Skeletal muscle satellite cell (primary cell): ENCODE measurements around the gene CBX4. TPM values are rescaled to one million over a fixed set of nuclear protein-coding genes. Genes with fewer than 3 reads are reported as not detected.

Experiments
- H3K27me3 ChIP-seq: 2 replicates; pipeline ENCODE4 v1.7.0; 2013; ENCODE audit warnings: low read length; ENCODE audit not compliant: control insufficient read depth, insufficient read depth
- H3K36me3 ChIP-seq: 2 replicates; pipeline ENCODE4 v1.7.0; 2013; ENCODE audit warnings: mild to moderate bottlenecking, control low read depth, low read length; ENCODE audit not compliant: insufficient read depth
- H3K4me1 ChIP-seq: 2 replicates; pipeline ENCODE4 v1.7.0; 2013; ENCODE audit warnings: low read length; ENCODE audit not compliant: control insufficient read depth, insufficient read depth
- H3K4me2 ChIP-seq: 2 replicates; pipeline ENCODE4 v1.7.0; 2013; ENCODE audit warnings: mild to moderate bottlenecking, low read length
- H3K4me3 ChIP-seq: 2 replicates; pipeline ENCODE4 v1.7.0; 2013; ENCODE audit warnings: low read length
- H3K9ac ChIP-seq: 2 replicates; pipeline ENCODE4 v1.7.0; 2013; ENCODE audit warnings: mild to moderate bottlenecking, low read depth, low read length, moderate library complexity
- H3K9me3 ChIP-seq: replicated peaks from 2 replicates; pipeline ENCODE4 v1.7.0; 2013; ENCODE audit warnings: mild to moderate bottlenecking, control low read depth, low read length
- total RNA-seq: library from RNA; depleted of rRNA; stranded (reverse); fragments of >200 nt; gene quantifications from 2 replicates; pipeline ENCODE4 v1.2.3, GENCODE V29; 2012; rRNA removed

Gene CBX4
- total RNA-seq: 9.9 and 10.9 TPM in 2 replicates

- Histone ChIP-seq H3K36me3 (peaks cover 13% of the 10 kb centered on the region), H3K9me3 (no peaks in the 10 kb centered on the region), H3K9ac (peak within 1 kb of the TSS; percentile 75), H3K4me1 (peaks cover 40% of the 10 kb centered on the region), H3K27me3 (peaks cover 38% of the 10 kb centered on the region), H3K4me2 (peak within 1 kb of the TSS; percentile 94), H3K4me3 (peak within 1 kb of the TSS; percentile 82)
These were observed at the start of gene CBX4 for GRCh38 chr17:79839356-79840268. TSS of gene CBX4 (minus strand) at chr17:79839440. CDS start at chr17:79839251, 189 bp downstream.

DNA sequence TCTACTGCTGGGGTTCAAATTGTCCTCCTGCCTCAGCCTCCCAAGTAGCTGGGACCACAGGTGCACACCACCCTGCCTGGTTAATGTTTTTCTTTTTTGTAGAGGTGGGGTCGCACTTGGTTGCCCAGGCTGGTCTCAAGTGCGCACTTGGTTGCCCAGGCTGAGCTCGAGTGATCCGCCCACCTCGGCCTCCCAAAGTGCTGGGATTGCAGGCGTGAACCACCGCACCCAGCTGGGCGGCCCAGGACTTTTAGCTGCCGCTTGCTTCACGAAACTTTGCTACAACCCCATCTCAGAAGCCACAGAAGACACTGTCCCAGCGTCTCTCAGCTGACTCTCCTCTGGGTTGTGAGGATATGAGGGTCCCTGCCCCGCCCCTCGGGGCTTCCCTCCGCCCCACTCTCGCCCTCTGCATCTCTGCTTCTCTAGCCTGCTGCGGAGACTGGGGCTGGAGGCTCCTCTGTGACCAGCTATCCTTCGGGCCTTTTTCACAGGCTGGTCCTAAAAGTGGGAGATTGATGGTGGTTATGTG lies 48.8 kb upstream of the CBX4 start:
- Histone ChIP-seq H3K36me3 (no peaks in the 10 kb centered on the region), H3K27me3 (peaks cover 63% of the 10 kb centered on the region), H3K9me3 (no peaks in the 10 kb centered on the region), H3K9ac (no peak overlapping the region), H3K4me2 (no peak overlapping the region), H3K4me1 (no peaks in the 10 kb centered on the region), H3K4me3 (no peak overlapping the region)

- Histone ChIP-seq H3K9ac (no peak overlapping the region), H3K36me3 (no peaks in the 10 kb centered on the region), H3K4me2 (no peak overlapping the region), H3K27me3 (peaks cover 66% of the 10 kb centered on the region), H3K4me1 (no peaks in the 10 kb centered on the region), H3K9me3 (no peaks in the 10 kb centered on the region), H3K4me3 (no peak overlapping the region)
These were observed 48.3 kb upstream of the CBX4 start for GRCh38 chr17:79887451-79887991.

DNA sequence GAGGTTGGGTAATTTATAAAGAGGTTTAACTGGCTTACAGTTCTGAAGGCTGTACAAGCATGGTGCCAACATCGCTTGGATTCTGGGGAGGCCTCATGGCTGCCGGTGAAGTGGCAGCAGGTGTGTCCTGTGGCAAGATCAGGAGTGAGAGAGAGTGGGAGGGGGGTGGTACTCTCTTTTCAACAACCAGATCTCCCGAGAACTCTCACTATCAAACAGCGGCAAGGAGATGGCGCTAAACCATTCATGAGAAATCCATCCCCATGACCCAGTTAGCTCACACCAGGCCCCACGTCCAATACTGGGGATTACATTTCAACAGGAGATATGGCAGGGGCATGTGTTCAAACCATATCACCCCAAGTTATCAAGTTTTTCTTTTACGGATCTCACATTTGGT lies 44.0 kb upstream of the CBX4 start:
- H3K36me3 ChIP-seq: no peaks in the 10 kb centered on the region
- no peak overlapping the region for H3K9ac ChIP-seq
- H3K4me2 ChIP-seq: no peak overlapping the region
- no peak overlapping the region for H3K4me3 ChIP-seq
- H3K27me3 ChIP-seq: peaks cover 47% of the 10 kb centered on the region
- H3K4me1 ChIP-seq: no peaks in the 10 kb centered on the region
- no peaks in the 10 kb centered on the region for H3K9me3 ChIP-seq

- Histone ChIP-seq H3K9ac (no peak overlapping the region), H3K4me2 (no peak overlapping the region), H3K27me3 (peaks cover 39% of the 10 kb centered on the region), H3K4me3 (no peak overlapping the region), H3K9me3 (no peaks in the 10 kb centered on the region), H3K4me1 (no peaks in the 10 kb centered on the region), H3K36me3 (no peaks in the 10 kb centered on the region)
These were observed 39.2 kb upstream of the CBX4 start for GRCh38 chr17:79878329-79878947.

GRCh38 chr17:79877041-79877440 lies 37.8 kb upstream of the CBX4 start:
- H3K4me1 ChIP-seq: no peaks in the 10 kb centered on the region
- no peaks in the 10 kb centered on the region for H3K9me3 ChIP-seq
- peaks cover 35% of the 10 kb centered on the region for H3K27me3 ChIP-seq
- H3K4me2 ChIP-seq: no peak overlapping the region
- no peaks in the 10 kb centered on the region for H3K36me3 ChIP-seq
- no peak overlapping the region for H3K9ac ChIP-seq
- H3K4me3 ChIP-seq: no peak overlapping the region

GRCh38 chr17:79875511-79875910 lies 36.3 kb upstream of the CBX4 start:
- Histone ChIP-seq H3K27me3 (peaks cover 41% of the 10 kb centered on the region), H3K4me1 (no peaks in the 10 kb centered on the region), H3K4me2 (no peak overlapping the region), H3K9me3 (no peaks in the 10 kb centered on the region), H3K9ac (no peak overlapping the region), H3K4me3 (no peak overlapping the region), H3K36me3 (no peaks in the 10 kb centered on the region)

GRCh38 chr17:79874329-79874981 lies 35.2 kb upstream of the CBX4 start:
- H3K27me3 ChIP-seq: peaks cover 43% of the 10 kb centered on the region
- no peaks in the 10 kb centered on the region for H3K9me3 ChIP-seq
- H3K4me1 ChIP-seq: no peaks in the 10 kb centered on the region
- H3K4me2 ChIP-seq: no peak overlapping the region
- H3K4me3 ChIP-seq: no peak overlapping the region
- H3K36me3 ChIP-seq: no peaks in the 10 kb centered on the region
- H3K9ac ChIP-seq: no peak overlapping the region

DNA sequence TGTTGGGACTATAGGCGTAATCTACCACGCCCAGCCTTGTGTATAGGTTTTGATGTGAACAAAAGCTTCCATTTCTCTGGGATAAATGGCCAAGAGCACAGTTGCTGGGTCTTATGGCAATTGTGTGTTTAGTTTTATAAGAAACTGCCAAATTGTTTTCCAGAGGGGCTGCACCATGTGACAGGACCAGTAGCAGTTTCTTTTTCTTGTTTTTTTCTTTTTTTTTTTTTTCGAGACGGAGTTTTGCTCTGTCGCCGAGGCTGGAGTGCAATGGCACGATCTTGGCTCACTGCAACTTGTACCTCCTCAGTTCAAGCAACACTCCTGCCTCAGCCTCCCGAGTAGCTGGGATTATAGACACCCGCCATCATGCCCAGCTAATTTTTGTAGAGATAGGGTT lies 34.3 kb upstream of the CBX4 start:
- Histone ChIP-seq H3K27me3 (peaks cover 42% of the 10 kb centered on the region), H3K4me1 (no peaks in the 10 kb centered on the region), H3K9me3 (no peaks in the 10 kb centered on the region), H3K36me3 (no peaks in the 10 kb centered on the region), H3K4me3 (no peak overlapping the region), H3K4me2 (no peak overlapping the region), H3K9ac (no peak overlapping the region)

GRCh38 chr17:79872762-79873161 lies 33.5 kb upstream of the CBX4 start:
- H3K4me3 ChIP-seq: no peak overlapping the region
- H3K27me3 ChIP-seq: peaks cover 38% of the 10 kb centered on the region
- no peaks in the 10 kb centered on the region for H3K36me3 ChIP-seq
- no peak overlapping the region for H3K9ac ChIP-seq
- no peak overlapping the region for H3K4me2 ChIP-seq
- H3K9me3 ChIP-seq: no peaks in the 10 kb centered on the region
- H3K4me1 ChIP-seq: no peaks in the 10 kb centered on the region

- H3K4me2 ChIP-seq: no peak overlapping the region
- no peaks in the 10 kb centered on the region for H3K36me3 ChIP-seq
- no peaks in the 10 kb centered on the region for H3K9me3 ChIP-seq
These were observed 31.9 kb upstream of the CBX4 start for GRCh38 chr17:79871131-79871530.

More at GRCh38 chr17:79871131-79871530, 31.9 kb upstream of the CBX4 start:
- Histone ChIP-seq H3K4me1 (peaks cover 6% of the 10 kb centered on the region), H3K4me3 (no peak overlapping the region), H3K9ac (no peak overlapping the region), H3K27me3 (peaks cover 34% of the 10 kb centered on the region)
